ENCODE results near the gene XPO5. TPM values are rescaled to one million over a fixed set of nuclear protein-coding genes. Genes with fewer than 3 reads are reported as not detected.

Gene XPO5
- total and polyA plus RNA-seq, 9 of the 15 experiments (the other 6 are each of a cell fraction or from before 2014, with no cell fraction given): 36.0 to 170 (median 99.1) TPM

GRCh38 chr6:43575772-43576551 is at the start of gene XPO5, which contains the start of gene POLH (continued):
- TF ChIP-seq ARID4B (CRISPR knock-in tag; IDR thresholded peaks at IDR 0.05) (peak; percentile 97), KLF6 (CRISPR knock-in tag; IDR thresholded peaks at IDR 0.05; ENCODE audit: borderline replicate concordance) (0 out of 2 replicates have a peak, but pooled peaks have one; percentile 23), ZBTB17 (CRISPR knock-in tag; IDR thresholded peaks at IDR 0.05) (peak; percentile 36; the same call in 1 of the 2 replicates), LCOR (CRISPR knock-in tag; IDR thresholded peaks at IDR 0.05) (peak; percentile 46; the same call in 1 of the 2 replicates), CUX1 (CRISPR knock-in tag; IDR thresholded peaks at IDR 0.05) (no peak), MTF1 (CRISPR knock-in tag; IDR thresholded peaks at IDR 0.05; ENCODE audit: borderline replicate concordance) (no peak), FOXP1 (CRISPR knock-in tag; IDR thresholded peaks at IDR 0.05) (peak; percentile 70; the same call in 1 of the 2 replicates), EGR1 (conservative IDR thresholded peaks at IDR 0.05) (peak; percentile 92)
- TF ChIP-seq, protein P1, sequence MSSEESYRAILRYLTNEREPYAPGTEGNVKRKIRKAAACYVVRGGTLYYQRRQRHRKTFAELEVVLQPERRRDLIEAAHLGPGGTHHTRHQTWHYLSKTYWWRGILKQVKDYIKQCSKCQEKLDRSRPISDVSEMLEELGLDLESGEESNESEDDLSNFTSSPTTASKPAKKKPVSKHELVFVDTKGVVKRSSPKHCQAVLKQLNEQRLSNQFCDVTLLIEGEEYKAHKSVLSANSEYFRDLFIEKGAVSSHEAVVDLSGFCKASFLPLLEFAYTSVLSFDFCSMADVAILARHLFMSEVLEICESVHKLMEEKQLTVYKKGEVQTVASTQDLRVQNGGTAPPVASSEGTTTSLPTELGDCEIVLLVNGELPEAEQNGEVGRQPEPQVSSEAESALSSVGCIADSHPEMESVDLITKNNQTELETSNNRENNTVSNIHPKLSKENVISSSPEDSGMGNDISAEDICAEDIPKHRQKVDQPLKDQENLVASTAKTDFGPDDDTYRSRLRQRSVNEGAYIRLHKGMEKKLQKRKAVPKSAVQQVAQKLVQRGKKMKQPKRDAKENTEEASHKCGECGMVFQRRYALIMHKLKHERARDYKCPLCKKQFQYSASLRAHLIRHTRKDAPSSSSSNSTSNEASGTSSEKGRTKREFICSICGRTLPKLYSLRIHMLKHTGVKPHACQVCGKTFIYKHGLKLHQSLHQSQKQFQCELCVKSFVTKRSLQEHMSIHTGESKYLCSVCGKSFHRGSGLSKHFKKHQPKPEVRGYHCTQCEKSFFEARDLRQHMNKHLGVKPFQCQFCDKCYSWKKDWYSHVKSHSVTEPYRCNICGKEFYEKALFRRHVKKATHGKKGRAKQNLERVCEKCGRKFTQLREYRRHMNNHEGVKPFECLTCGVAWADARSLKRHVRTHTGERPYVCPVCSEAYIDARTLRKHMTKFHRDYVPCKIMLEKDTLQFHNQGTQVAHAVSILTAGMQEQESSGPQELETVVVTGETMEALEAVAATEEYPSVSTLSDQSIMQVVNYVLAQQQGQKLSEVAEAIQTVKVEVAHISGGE (CRISPR knock-in tag; IDR thresholded peaks at IDR 0.05): 0 out of 6 replicates have a peak, but pooled peaks of 1 of the 3 experiments have one; percentile 26
